Breast epithelium (tissue), 4 donors: ENCODE results near the gene SLC23A2. TPM values are rescaled to one million over a fixed set of nuclear protein-coding genes. Genes with fewer than 3 reads are reported as not detected.
"Not testable (repeated sequence)": the region's sequence is repeated elsewhere in the genome, so short reads cannot be mapped to it uniquely, and the experiment has no call there.

Experiments
- DNase-seq, 2 donors: peaks; one replicate each; pipeline ENCODE4 v3.0.0-alpha.2; 2019; ENCODE audit warnings: low spot score in 2 of 2
- H3K27ac ChIP-seq, 2 donors: fragments of 200-600 bp; sonication (generic) in 1 of 2; one replicate each; pipeline ENCODE4 v1.5.1; 2016 to 2019; ENCODE audit warnings: mild to moderate bottlenecking in 1 of 2
- H3K27me3 ChIP-seq, 2 donors: fragments of 200-600 bp; sonication (generic) in 1 of 2; one replicate each; pipeline versions ENCODE4 v1.5.1 to v1.6.0; 2017 to 2019; ENCODE audit warnings: control low read depth in 1 of 2, mild to moderate bottlenecking in 1 of 2
- H3K36me3 ChIP-seq: fragments of 200-600 bp; one replicate; pipeline ENCODE4 v1.5.1; 2019
- H3K4me1 ChIP-seq, 2 donors: fragments of 200-600 bp; sonication (generic); one replicate each; pipeline ENCODE4 v1.5.1; 2016 to 2019; ENCODE audit warnings: control low read depth in 1 of 2
- H3K4me3 ChIP-seq, 3 donors: fragments of 200-600 bp; sonication (generic); 1 replicate in 2 of 3; 2 replicates in 1 of 3; pipeline ENCODE4 v1.5.1; 2016 to 2019; ENCODE audit warnings: mild to moderate bottlenecking in 3 of 3, moderate library complexity in 2 of 3
- H3K9me3 ChIP-seq, 2 donors: fragments of 200-600 bp; sonication (generic) in 1 of 2; one replicate each; pipeline ENCODE4 v1.5.1; 2016 to 2019; ENCODE audit warnings: control low read depth in 1 of 2
- CTCF ChIP-seq, 3 donors: fragments of 450-650 bp; IDR thresholded peaks; one replicate each; pipeline ENCODE4 v1.5.1; 2016 to 2017; ENCODE audit warnings: antibody characterized with exemption in 3 of 3, mild to moderate bottlenecking in 3 of 3, moderate library complexity in 3 of 3
- POLR2A ChIP-seq: fragments of 450-650 bp; IDR thresholded peaks from one replicate; pipeline ENCODE4 v1.6.1; 2016; ENCODE audit warnings: antibody characterized with exemption, mild to moderate bottlenecking, moderate library complexity
- POLR2AphosphoS5 ChIP-seq, 3 donors: sonication (generic); formaldehyde crosslinking; IDR thresholded peaks; one replicate each; pipeline ENCODE4 v1.6.1; 2017; ENCODE audit warnings: antibody characterized with exemption in 3 of 3
- intact Hi-C: fragments of 100-400 bp; cut with DNase I; formaldehyde crosslinking; loops from one replicate; pipeline ENCODE4 v1.15.1; 2023; ENCODE audit warnings: low total_unique reads
- total RNA-seq, 3 donors: library from RNA; depleted of rRNA; stranded (reverse); fragments of >200 nt; gene quantifications; one replicate each; pipeline ENCODE4 v1.1.0, GENCODE V29; 2016

The SLC23A2 gene
- total RNA-seq, 3 donors from 2014 or later: 14.6 to 18.6 (median 15.4) TPM

- TF ChIP-seq POLR2AphosphoS5 (IDR thresholded peaks at IDR 0.05): no peak
- no peak for TF ChIP-seq POLR2A
- TF ChIP-seq CTCF (IDR thresholded peaks at IDR 0.05): no peak
- Histone ChIP-seq H3K9me3 (no peaks in the 10 kb centered on the region), H3K4me1 (no peaks in the 10 kb centered on the region), H3K27ac (no peak overlapping the region), H3K36me3 (no peaks in the 10 kb centered on the region), H3K27me3 (no peaks in the 10 kb centered on the region), H3K4me3 (no peak overlapping the region)
- intact Hi-C loops: no loop called here
- no peak for DNase-seq
These were observed 39.0 kb upstream of the SLC23A2 start for GRCh38 chr20:5040345-5040744.

GRCh38 chr20:5039889-5040288, 38.6 kb upstream of the SLC23A2 start:
- Histone ChIP-seq H3K27me3 (no peaks in the 10 kb centered on the region), H3K4me3 (no peak overlapping the region), H3K9me3 (no peaks in the 10 kb centered on the region), H3K36me3 (no peaks in the 10 kb centered on the region), H3K4me1 (no peaks in the 10 kb centered on the region), H3K27ac (no peak overlapping the region)
- no peak for DNase-seq
- no peak for TF ChIP-seq POLR2AphosphoS5 (IDR thresholded peaks at IDR 0.05)
- TF ChIP-seq POLR2A: no peak
- TF ChIP-seq CTCF (IDR thresholded peaks at IDR 0.05): no peak
- intact Hi-C loops: no loop called here

- no peaks in the 10 kb centered on the region for H3K9me3 ChIP-seq
- H3K4me1 ChIP-seq: no peaks in the 10 kb centered on the region
- no peak for DNase-seq
- no peaks in the 10 kb centered on the region for H3K36me3 ChIP-seq
- no peaks in the 10 kb centered on the region for H3K27me3 ChIP-seq
- TF ChIP-seq CTCF (IDR thresholded peaks at IDR 0.05): no peak
- intact Hi-C loops: no loop called here
- H3K4me3 ChIP-seq: no peak overlapping the region
- no peak overlapping the region for H3K27ac ChIP-seq
These were observed 37.9 kb upstream of the SLC23A2 start for GRCh38 chr20:5039255-5039657.

DNA sequence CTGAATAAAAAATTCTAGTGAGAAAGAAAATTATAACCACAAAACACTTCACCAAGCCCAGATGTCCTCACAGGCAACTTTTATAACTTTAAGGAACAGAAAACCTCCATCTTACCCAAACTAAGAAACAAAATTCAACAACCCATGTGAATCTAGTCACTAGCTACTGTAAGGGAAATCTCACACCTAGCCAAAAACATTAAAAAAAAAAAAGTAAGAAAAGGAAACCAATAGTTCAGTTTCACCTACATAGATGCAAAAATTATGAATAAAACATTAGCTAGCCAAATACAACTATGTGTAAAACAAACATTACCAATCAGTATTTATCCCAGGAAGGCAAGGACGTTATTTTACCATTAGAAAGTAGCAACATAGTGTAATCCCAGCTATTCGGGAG, 35.5 kb upstream of the SLC23A2 start:
- no peak overlapping the region for H3K4me3 ChIP-seq
- H3K4me1 ChIP-seq: no peaks in the 10 kb centered on the region
- H3K27me3 ChIP-seq: no peaks in the 10 kb centered on the region
- H3K9me3 ChIP-seq: no peaks in the 10 kb centered on the region
- H3K27ac ChIP-seq: no peak overlapping the region
- DNase-seq: no peak
- no peaks in the 10 kb centered on the region for H3K36me3 ChIP-seq
- intact Hi-C loops: no loop called here
- TF ChIP-seq CTCF (IDR thresholded peaks at IDR 0.05): no peak

DNA sequence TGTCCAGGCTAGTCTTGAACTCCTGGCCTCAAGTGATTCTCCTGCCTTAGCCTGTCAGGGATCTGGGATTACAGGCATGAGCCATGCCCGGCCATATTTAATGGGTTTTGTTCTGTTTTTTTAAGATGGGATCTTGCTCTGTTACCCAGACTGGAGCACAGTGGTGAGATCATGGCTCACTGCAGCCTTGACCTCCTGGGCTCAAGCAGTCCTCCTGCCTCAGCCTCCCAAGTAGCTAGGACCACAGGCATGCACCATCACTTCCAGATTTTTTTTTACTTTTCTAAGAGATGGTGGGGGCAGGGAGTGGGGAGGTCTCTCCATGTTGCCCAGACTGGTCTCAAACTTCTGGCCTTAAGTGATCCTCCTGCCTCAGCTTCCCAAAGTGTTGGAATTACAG, 34.2 kb upstream of the SLC23A2 start:
- H3K4me3 ChIP-seq, DNase-seq, H3K27ac ChIP-seq, intact Hi-C loops, H3K36me3 ChIP-seq, H3K4me1 ChIP-seq, H3K27me3 ChIP-seq, H3K9me3 ChIP-seq: not testable (repeated sequence)

- intact Hi-C loops: no loop called here
- TF ChIP-seq CTCF (IDR thresholded peaks at IDR 0.05): no peak
- TF ChIP-seq POLR2A: no peak
- no peak for TF ChIP-seq POLR2AphosphoS5 (IDR thresholded peaks at IDR 0.05)
These were observed 32.3 kb upstream of the SLC23A2 start for GRCh38 chr20:5033566-5033965.

GRCh38 chr20:5031701-5032100, 30.4 kb upstream of the SLC23A2 start:
- H3K4me1 ChIP-seq, H3K36me3 ChIP-seq, DNase-seq, H3K9me3 ChIP-seq, H3K27ac ChIP-seq, H3K27me3 ChIP-seq, intact Hi-C loops, H3K4me3 ChIP-seq: not testable (repeated sequence)

More at GRCh38 chr20:5033566-5033965, 32.3 kb upstream of the SLC23A2 start:
- Histone ChIP-seq H3K9me3 (no peaks in the 10 kb centered on the region), H3K4me1 (no peaks in the 10 kb centered on the region), H3K36me3 (no peaks in the 10 kb centered on the region), H3K4me3 (no peak overlapping the region), H3K27ac (no peak overlapping the region), H3K27me3 (no peaks in the 10 kb centered on the region)
- DNase-seq: no peak
